Measurements from ENCODE around the gene TFEC.

DNA sequence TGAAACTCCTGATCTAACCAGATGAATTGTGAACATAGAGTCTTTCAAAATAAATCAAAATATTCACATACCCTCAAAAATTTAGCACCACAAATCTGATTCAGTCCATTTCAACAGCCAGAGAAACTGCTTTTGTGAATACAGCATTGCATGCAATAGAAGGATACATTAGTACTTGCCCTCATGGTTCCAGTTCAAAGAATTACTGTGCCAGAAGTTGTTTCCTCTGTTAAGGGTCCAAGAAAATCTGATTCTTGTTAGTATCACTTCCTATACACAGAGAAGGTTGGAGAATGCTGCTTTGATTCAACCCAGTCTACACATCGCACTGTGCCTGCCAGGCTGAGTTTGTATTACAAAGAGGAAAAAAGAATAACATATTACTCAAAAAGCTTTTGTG is 115.6 kb downstream of the TFEC start:
- TF ChIP-seq POLR2A (IDR thresholded peaks at IDR 0.05; ENCODE audit: low read depth, low read length) (no peak), POLR2AphosphoS5 (IDR thresholded peaks at IDR 0.05; ENCODE audit: low read depth, low read length) (no peak)

All from GM12891 (cell line).